H9 (cell line): ENCODE results near the gene C19orf25. TPM values are rescaled to one million over a fixed set of nuclear protein-coding genes. Genes with fewer than 3 reads are reported as not detected.

ENCODE experiments used
- DNase-seq: peaks from one replicate; pipeline ENCODE4 v3.0.0-alpha.2; 2017
- H2AFZ ChIP-seq: one replicate; pipeline ENCODE4 v1.6.1; 2013; ENCODE audit warnings: mild to moderate bottlenecking, low read length, control low read depth, moderate library complexity
- H2AK5ac ChIP-seq: 2 replicates; pipeline ENCODE4 v1.6.1; 2013; ENCODE audit warnings: low read length, control low read depth, mixed read lengths; ENCODE audit not compliant: insufficient read length
- H2BK120ac ChIP-seq: one replicate; pipeline ENCODE4 v1.6.1; 2013; ENCODE audit warnings: low read depth, mild to moderate bottlenecking, low read length, control low read depth, inconsistent platforms; ENCODE audit not compliant: poor library complexity, severe bottlenecking
- H2BK12ac ChIP-seq: 2 replicates; pipeline ENCODE4 v1.6.1; 2013; ENCODE audit warnings: low read length, control low read depth, mixed read lengths, low read depth; ENCODE audit not compliant: insufficient read length
- H2BK15ac ChIP-seq: 2 replicates; pipeline ENCODE4 v1.6.1; 2013; ENCODE audit warnings: low read depth, low read length, control low read depth
- H2BK20ac ChIP-seq: one replicate; pipeline ENCODE4 v1.6.1; 2013; ENCODE audit warnings: low read depth, mild to moderate bottlenecking, low read length, control low read depth, inconsistent platforms; ENCODE audit not compliant: poor library complexity, severe bottlenecking
- H2BK5ac ChIP-seq: 2 replicates; pipeline ENCODE4 v1.6.1; 2013; ENCODE audit warnings: low read length, control low read depth, mixed read lengths; ENCODE audit not compliant: insufficient read length
- H3K14ac ChIP-seq: 2 replicates; pipeline ENCODE4 v1.6.1; 2013; ENCODE audit warnings: low read length, control low read depth; ENCODE audit not compliant: insufficient read depth
- H3K18ac ChIP-seq: 2 replicates; pipeline ENCODE4 v1.6.1; 2013; ENCODE audit warnings: low read depth, mild to moderate bottlenecking, mixed read lengths, low read length, control low read depth; ENCODE audit not compliant: insufficient read length
- H3K23ac ChIP-seq: 2 replicates; pipeline ENCODE4 v1.6.1; 2013; ENCODE audit warnings: low read length, control low read depth, mixed read lengths, low read depth; ENCODE audit not compliant: insufficient read length
- H3K23me2 ChIP-seq: 2 replicates; pipeline ENCODE4 v1.6.1; 2013; ENCODE audit warnings: low read depth, mild to moderate bottlenecking, mixed read lengths, low read length, control low read depth; ENCODE audit not compliant: insufficient read length, poor library complexity, severe bottlenecking
- H3K27ac ChIP-seq: 2 replicates; pipeline ENCODE4 v1.5.1; 2013; ENCODE audit warnings: low read length, control low read depth, mixed read lengths, low read depth; ENCODE audit not compliant: insufficient read length
- H3K27me3 ChIP-seq: 2 replicates; pipeline ENCODE4 v1.6.1; 2013; ENCODE audit warnings: low read length, control low read depth, inconsistent platforms; ENCODE audit not compliant: insufficient read depth
- H3K4ac ChIP-seq: 2 replicates; pipeline ENCODE4 v1.6.1; 2013; ENCODE audit warnings: low read depth, mild to moderate bottlenecking, control low read depth, inconsistent platforms, low read length, moderate library complexity
- H3K4me1 ChIP-seq: 2 replicates; pipeline ENCODE4 v1.6.1; 2013; ENCODE audit warnings: low read length, control low read depth, inconsistent platforms; ENCODE audit not compliant: insufficient read depth
- H3K4me2 ChIP-seq: 2 replicates; pipeline ENCODE4 v1.6.1; 2013; ENCODE audit warnings: low read length, control low read depth, mixed read lengths; ENCODE audit not compliant: insufficient read length, insufficient read depth
- H3K56ac ChIP-seq: 2 replicates; pipeline ENCODE4 v1.6.1; 2013; ENCODE audit warnings: low read depth, mild to moderate bottlenecking, mixed read lengths, low read length, control low read depth; ENCODE audit not compliant: insufficient read length
- H3K79me1 ChIP-seq: 2 replicates; pipeline ENCODE4 v1.6.1; 2013; ENCODE audit warnings: low read depth, mild to moderate bottlenecking, moderate library complexity, low read length, control low read depth, inconsistent platforms; ENCODE audit not compliant: insufficient read depth, poor library complexity, severe bottlenecking
- H3K79me2 ChIP-seq: 2 replicates; pipeline ENCODE4 v1.6.1; 2013; ENCODE audit warnings: low read length, control low read depth, inconsistent platforms; ENCODE audit not compliant: insufficient read depth
- H3K9ac ChIP-seq: 2 replicates; pipeline ENCODE4 v1.6.1; 2013; ENCODE audit warnings: low read length, control low read depth, mixed read lengths; ENCODE audit not compliant: insufficient read length; ENCODE audit errors: extremely low read depth
- H3K9me3 ChIP-seq: one replicate; pipeline ENCODE4 v1.6.1; 2013; ENCODE audit warnings: low read depth, low read length, inconsistent platforms; ENCODE audit not compliant: control insufficient read depth
- H3T11ph ChIP-seq: one replicate; pipeline ENCODE4 v1.6.1; 2013; ENCODE audit warnings: mild to moderate bottlenecking, low read length, control low read depth, inconsistent platforms
- H4K20me1 ChIP-seq: one replicate; pipeline ENCODE4 v1.6.1; 2013; ENCODE audit not compliant: control insufficient read depth, insufficient read length, insufficient read depth
- H4K5ac ChIP-seq: 2 replicates; pipeline ENCODE4 v1.6.1; 2013; ENCODE audit warnings: low read depth, mild to moderate bottlenecking, mixed read lengths, low read length, control low read depth; ENCODE audit not compliant: insufficient read length
- H4K8ac ChIP-seq: replicated peaks from 2 replicates; pipeline ENCODE4 v1.6.1; 2013; ENCODE audit warnings: low read length, control low read depth, mixed read lengths, low read depth; ENCODE audit not compliant: insufficient read length
- H4K91ac ChIP-seq: 2 replicates; pipeline ENCODE4 v1.6.1; 2013; ENCODE audit warnings: low read depth, mild to moderate bottlenecking, moderate library complexity, mixed read lengths, low read length, control low read depth; ENCODE audit not compliant: insufficient read length
- H3K27ac Mint-ChIP-seq, 3 experiments: 2 replicates in 2 of 3; 3 replicates in 1 of 3; pipeline ENCODE4 v1.8.0; 2020 to 2021; ENCODE audit warnings: mixed read lengths in 3 of 3, mild to moderate bottlenecking in 1 of 3, moderate library complexity in 1 of 3
- H3K27me3 Mint-ChIP-seq: 2 replicates; pipeline ENCODE4 v1.8.0; 2021; ENCODE audit warnings: low read depth, mild to moderate bottlenecking, moderate library complexity, mixed read lengths
- H3K36me3 Mint-ChIP-seq, 3 experiments: 2 replicates in 2 of 3; 3 replicates in 1 of 3; pipeline ENCODE4 v1.8.0; 2020 to 2021; ENCODE audit warnings: low read depth in 3 of 3, mixed read lengths in 3 of 3; ENCODE audit not compliant: insufficient read depth in 1 of 3
- H3K4me1 Mint-ChIP-seq, 2 experiments: 2 replicates each; pipeline ENCODE4 v1.8.0; 2020; ENCODE audit warnings: mixed read lengths in 2 of 2
- H3K4me3 Mint-ChIP-seq, 2 experiments: 2 replicates in 1 of 2; 3 replicates in 1 of 2; pipeline ENCODE4 v1.8.0; 2020 to 2021; ENCODE audit warnings: mild to moderate bottlenecking in 2 of 2, mixed read lengths in 2 of 2, moderate library complexity in 1 of 2
- H3K9me3 Mint-ChIP-seq, 2 experiments: 2 replicates in 1 of 2; 3 replicates in 1 of 2; pipeline ENCODE4 v1.8.0; 2020; ENCODE audit warnings: mild to moderate bottlenecking in 2 of 2, mixed read lengths in 2 of 2, moderate library complexity in 1 of 2
- WGBS: extraction: QIAGEN DNeasy Blood & Tissue Kit; methylation state at CpG from one replicate; pipeline ENCODE4 v1.1.7; 2013; ENCODE audit warnings: missing lambda C conversion rate, low lambda C conversion rate, mixed read lengths; ENCODE audit not compliant: insufficient read length; ENCODE audit errors: extremely low coverage; 5-methylcytosine and 5-hydroxymethylcytosine counted together
- total RNA-seq: library from RNA; stranded (reverse); gene quantifications from 2 replicates; pipeline ENCODE4 v1.2.1, GENCODE V29; 2021
- TF ChIP-seq, protein P1 (sequence below): fragments of 200-600 bp; sonication (generic); conservative IDR thresholded peaks from 3 replicates; pipeline ENCODE4 v1.8.0; 2021; ENCODE audit warnings: antibody characterized with exemption, mild to moderate bottlenecking

Gene C19orf25
- total RNA-seq, 1 experiment from 2014 or later: 36.8 TPM

DNA sequence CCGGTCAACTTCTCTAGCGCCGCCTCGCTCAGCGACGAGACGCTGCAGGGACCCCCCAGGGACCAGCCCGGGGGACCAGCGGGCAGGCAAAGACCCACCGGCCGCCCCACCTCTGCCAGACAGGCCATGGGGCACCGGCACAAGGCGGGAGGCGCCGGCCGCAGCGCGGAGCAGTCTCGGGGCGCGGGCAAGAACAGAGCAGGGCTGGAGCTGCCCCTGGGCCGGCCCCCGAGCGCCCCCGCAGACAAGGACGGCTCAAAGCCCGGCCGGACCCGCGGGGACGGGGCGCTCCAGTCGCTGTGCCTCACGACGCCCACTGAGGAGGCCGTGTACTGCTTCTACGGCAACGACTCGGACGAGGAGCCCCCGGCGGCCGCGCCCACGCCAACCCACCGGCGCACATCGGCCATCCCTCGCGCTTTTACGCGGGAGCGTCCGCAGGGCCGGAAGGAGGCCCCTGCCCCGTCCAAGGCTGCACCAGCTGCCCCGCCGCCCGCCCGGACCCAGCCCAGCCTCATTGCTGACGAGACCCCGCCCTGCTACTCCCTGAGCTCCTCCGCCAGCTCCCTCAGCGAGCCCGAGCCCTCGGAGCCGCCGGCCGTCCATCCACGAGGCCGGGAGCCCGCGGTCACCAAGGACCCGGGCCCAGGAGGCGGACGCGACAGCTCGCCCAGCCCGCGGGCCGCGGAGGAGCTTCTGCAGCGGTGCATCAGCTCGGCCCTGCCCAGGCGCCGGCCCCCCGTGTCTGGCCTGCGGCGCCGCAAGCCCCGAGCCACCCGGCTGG, 11.3 kb downstream of the C19orf25 start:
- no CpG with 5 or more reads among the region's 92 CpGs for WGBS
- no peak overlapping the region for H3K27ac ChIP-seq

More for the DNA sequence above, 11.3 kb downstream of the C19orf25 start:
- no peak overlapping the region for H2BK20ac ChIP-seq
- no peak overlapping the region for H3T11ph ChIP-seq
- no peaks in the 10 kb centered on the region for H3K4me1 ChIP-seq
- no peak overlapping the region for H4K8ac ChIP-seq
- H3K27ac Mint-ChIP-seq: no peak overlapping the region
- no peak overlapping the region for H2BK12ac ChIP-seq
- no peak overlapping the region for H3K9ac ChIP-seq
- no peak overlapping the region for H2AFZ ChIP-seq
- no peak overlapping the region for H2BK5ac ChIP-seq
- H3K4me1 Mint-ChIP-seq: peaks cover 2 to 9% of the 10 kb centered on the region in 2 experiments; a peak in 3 of 4 replicates
- H3K79me2 ChIP-seq: no peaks in the 10 kb centered on the region
- TF ChIP-seq, protein P1, sequence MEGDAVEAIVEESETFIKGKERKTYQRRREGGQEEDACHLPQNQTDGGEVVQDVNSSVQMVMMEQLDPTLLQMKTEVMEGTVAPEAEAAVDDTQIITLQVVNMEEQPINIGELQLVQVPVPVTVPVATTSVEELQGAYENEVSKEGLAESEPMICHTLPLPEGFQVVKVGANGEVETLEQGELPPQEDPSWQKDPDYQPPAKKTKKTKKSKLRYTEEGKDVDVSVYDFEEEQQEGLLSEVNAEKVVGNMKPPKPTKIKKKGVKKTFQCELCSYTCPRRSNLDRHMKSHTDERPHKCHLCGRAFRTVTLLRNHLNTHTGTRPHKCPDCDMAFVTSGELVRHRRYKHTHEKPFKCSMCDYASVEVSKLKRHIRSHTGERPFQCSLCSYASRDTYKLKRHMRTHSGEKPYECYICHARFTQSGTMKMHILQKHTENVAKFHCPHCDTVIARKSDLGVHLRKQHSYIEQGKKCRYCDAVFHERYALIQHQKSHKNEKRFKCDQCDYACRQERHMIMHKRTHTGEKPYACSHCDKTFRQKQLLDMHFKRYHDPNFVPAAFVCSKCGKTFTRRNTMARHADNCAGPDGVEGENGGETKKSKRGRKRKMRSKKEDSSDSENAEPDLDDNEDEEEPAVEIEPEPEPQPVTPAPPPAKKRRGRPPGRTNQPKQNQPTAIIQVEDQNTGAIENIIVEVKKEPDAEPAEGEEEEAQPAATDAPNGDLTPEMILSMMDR: no peak
- no peak for DNase-seq
- no peak overlapping the region for H3K4me3 Mint-ChIP-seq
- no peak overlapping the region for H3K23ac ChIP-seq
- H3K36me3 Mint-ChIP-seq: no peaks in the 10 kb centered on the region
- H3K4ac ChIP-seq: no peak overlapping the region
- no peaks in the 10 kb centered on the region for H3K79me1 ChIP-seq
- no peak overlapping the region for H3K4me2 ChIP-seq
- H3K9me3 Mint-ChIP-seq: no peaks in the 10 kb centered on the region
- H3K18ac ChIP-seq: no peak overlapping the region
- H3K27me3 ChIP-seq: peaks cover 61% of the 10 kb centered on the region
- H4K20me1 ChIP-seq: peaks cover 3% of the 10 kb centered on the region
- no peak overlapping the region for H4K5ac ChIP-seq
- H4K91ac ChIP-seq: no peak overlapping the region
- no peak overlapping the region for H2AK5ac ChIP-seq
- H3K27me3 Mint-ChIP-seq: peaks cover 83% of the 10 kb centered on the region
- no peak overlapping the region for H2BK120ac ChIP-seq
- peaks cover 9% of the 10 kb centered on the region for H3K23me2 ChIP-seq
- no peak overlapping the region for H3K14ac ChIP-seq
- H3K9me3 ChIP-seq: no peaks in the 10 kb centered on the region
- H3K56ac ChIP-seq: no peak overlapping the region
- no peak overlapping the region for H2BK15ac ChIP-seq
